ENCODE data around the gene SGSH.
"Not testable (repeated sequence)": the region's sequence is repeated elsewhere in the genome, so short reads cannot be mapped to it uniquely, and the experiment has no call there.

The SGSH gene

GRCh38 chr17:80220054-80220735 is at the start of gene SGSH, which contains the start of gene SLC26A11:
SGSH (minus strand) TSS chr17:80220333; CDS start chr17:80220313, 20 bp downstream.
SLC26A11 (plus strand) TSS chr17:80220427; CDS start chr17:80221561, 1,134 bp downstream.
- peak; percentile 72 for DNase-seq

- DNase-seq = no peak
Observed at GRCh38 chr17:80269405-80269807, 49.3 kb upstream of the SGSH start.

- no peak for DNase-seq
Observed at GRCh38 chr17:80268427-80268826, 48.3 kb upstream of the SGSH start.

GRCh38 chr17:80267391-80267790 is 47.3 kb upstream of the SGSH start:
- no peak for DNase-seq

- peak; percentile 74 for DNase-seq
Observed at GRCh38 chr17:80265205-80266068, 45.3 kb upstream of the SGSH start.

- DNase-seq = peak; percentile 80
Observed at GRCh38 chr17:80264205-80265075, 44.3 kb upstream of the SGSH start.

GRCh38 chr17:80263253-80264204 is 43.4 kb upstream of the SGSH start:
- DNase-seq = peak; percentile 88

- no peak for DNase-seq
Observed at GRCh38 chr17:80262775-80263244, 42.7 kb upstream of the SGSH start.

GRCh38 chr17:80262291-80262690 is 42.2 kb upstream of the SGSH start:
- no peak for DNase-seq

GRCh38 chr17:80261895-80262279 is 41.8 kb upstream of the SGSH start:
- no peak for DNase-seq

GRCh38 chr17:80261159-80261894 is 41.2 kb upstream of the SGSH start:
- DNase-seq = peak; percentile 85

- peak; percentile 66 for DNase-seq
Observed at GRCh38 chr17:80260791-80261158, 40.6 kb upstream of the SGSH start, which contains the start of gene RNF213. RNF213 (plus strand) TSS chr17:80260852; CDS start chr17:80263682, 2,830 bp downstream.

- DNase-seq = peak; percentile 84
Observed at GRCh38 chr17:80260069-80260535, 40.0 kb upstream of the SGSH start.

GRCh38 chr17:80259457-80260068 is 39.4 kb upstream of the SGSH start:
- peak; percentile 33 for DNase-seq

- not testable (repeated sequence) for DNase-seq
Observed at GRCh38 chr17:80258296-80258695, 38.2 kb upstream of the SGSH start.

- DNase-seq = no peak
Observed at GRCh38 chr17:80257716-80258213, 37.6 kb upstream of the SGSH start.

- no peak for DNase-seq
Observed at GRCh38 chr17:80256034-80256350, 35.9 kb upstream of the SGSH start.

GRCh38 chr17:80254396-80255251 is 34.5 kb upstream of the SGSH start:
- DNase-seq = peak; percentile 73

Measured in CD4-positive, alpha-beta T cell treated with Interleukin-6 for 4 hours (primary cell).